ENCODE results near the gene EPHA3. TPM values are rescaled to one million over a fixed set of nuclear protein-coding genes. Genes with fewer than 3 reads are reported as not detected.

The EPHA3 gene
- total RNA-seq, 2 experiments from 2014 or later, result not detected

- Mint-ChIP-seq H3K27me3 (no peaks in the 10 kb centered on the region), H3K27ac (no peak overlapping the region), H3K9me3 (peaks cover 2% of the 10 kb centered on the region), H3K4me3 (no peak overlapping the region), H3K4me1 (ENCODE audit: low read depth) (no peaks in the 10 kb centered on the region), H3K36me3 (no peaks in the 10 kb centered on the region)
- no peak for DNase-seq
- intact Hi-C loops (cut with micrococcal nuclease), result no loop called here
- POLR2A ChIA-PET, result no interaction called here
- CTCF ChIA-PET, result no interaction called here
Measured at GRCh38 chr3:89278302-89279025, 171.0 kb downstream of the EPHA3 start.

GRCh38 chr3:89280301-89280700 lies 172.9 kb downstream of the EPHA3 start:
- ChIA-PET POLR2A (no interaction called here), CTCF (interaction anchor here (0.7 kb wide), 1 partner anchor 10 kb away, joined by 3 read pairs; no protein-coding TSS in a partner anchor)
- intact Hi-C loops (cut with micrococcal nuclease), result no loop called here
- no peak overlapping the region for H3K4me3 Mint-ChIP-seq
- no peaks in the 10 kb centered on the region for H3K4me1 Mint-ChIP-seq (ENCODE audit: low read depth)
- peaks cover 5% of the 10 kb centered on the region for H3K9me3 Mint-ChIP-seq
- no peaks in the 10 kb centered on the region for H3K27me3 Mint-ChIP-seq
- DNase-seq, result no peak
- H3K36me3 Mint-ChIP-seq, result no peaks in the 10 kb centered on the region
- no peak overlapping the region for H3K27ac Mint-ChIP-seq

GRCh38 chr3:89280822-89281365 lies 173.5 kb downstream of the EPHA3 start:
- H3K27ac Mint-ChIP-seq, result no peak overlapping the region
- CTCF ChIA-PET, result no interaction called here
- POLR2A ChIA-PET, result no interaction called here
- no peaks in the 10 kb centered on the region for H3K36me3 Mint-ChIP-seq
- H3K4me3 Mint-ChIP-seq, result no peak overlapping the region
- peaks cover 8% of the 10 kb centered on the region for H3K9me3 Mint-ChIP-seq
- intact Hi-C loops (cut with micrococcal nuclease), result no loop called here
- DNase-seq, result no peak
- H3K4me1 Mint-ChIP-seq (ENCODE audit: low read depth), result no peaks in the 10 kb centered on the region
- H3K27me3 Mint-ChIP-seq, result no peaks in the 10 kb centered on the region

- ChIA-PET POLR2A (no interaction called here), CTCF (no interaction called here)
- H3K4me3 Mint-ChIP-seq, result no peak overlapping the region
- H3K27ac Mint-ChIP-seq, result no peak overlapping the region
- H3K36me3 Mint-ChIP-seq, result no peaks in the 10 kb centered on the region
- H3K9me3 Mint-ChIP-seq, result peaks cover 17% of the 10 kb centered on the region
- no peaks in the 10 kb centered on the region for H3K4me1 Mint-ChIP-seq (ENCODE audit: low read depth)
- intact Hi-C loops (cut with micrococcal nuclease), result no loop called here
- no peaks in the 10 kb centered on the region for H3K27me3 Mint-ChIP-seq
- DNase-seq, result no peak
Measured at GRCh38 chr3:89287902-89288508, 180.6 kb downstream of the EPHA3 start.

- intact Hi-C loops (cut with micrococcal nuclease), result no loop called here
- POLR2A ChIA-PET, result no interaction called here
Measured at GRCh38 chr3:89289574-89290190, 182.3 kb downstream of the EPHA3 start.

GRCh38 chr3:89297199-89297598 lies 189.8 kb downstream of the EPHA3 start:
- DNase-seq, result no peak
- H3K4me3 Mint-ChIP-seq, result no peak overlapping the region
- no peaks in the 10 kb centered on the region for H3K36me3 Mint-ChIP-seq
- peaks cover 20% of the 10 kb centered on the region for H3K9me3 Mint-ChIP-seq
- no peaks in the 10 kb centered on the region for H3K4me1 Mint-ChIP-seq (ENCODE audit: low read depth)
- H3K27me3 Mint-ChIP-seq, result no peaks in the 10 kb centered on the region
- H3K27ac Mint-ChIP-seq, result no peak overlapping the region
- intact Hi-C loops (cut with micrococcal nuclease), result no loop called here
- POLR2A ChIA-PET, result no interaction called here
- CTCF ChIA-PET, result no interaction called here

More at GRCh38 chr3:89289574-89290190, 182.3 kb downstream of the EPHA3 start:
- H3K27ac Mint-ChIP-seq, result no peak overlapping the region
- CTCF ChIA-PET, result interaction anchor here (0.6 kb wide), 1 partner anchor 10 kb away, joined by 3 read pairs; no protein-coding TSS in a partner anchor
- H3K4me3 Mint-ChIP-seq, result no peak overlapping the region
- no peaks in the 10 kb centered on the region for H3K36me3 Mint-ChIP-seq
- peaks cover 20% of the 10 kb centered on the region for H3K9me3 Mint-ChIP-seq
- no peak for DNase-seq
- no peaks in the 10 kb centered on the region for H3K4me1 Mint-ChIP-seq (ENCODE audit: low read depth)
- H3K27me3 Mint-ChIP-seq, result no peaks in the 10 kb centered on the region

GRCh38 chr3:89300526-89300925 lies 193.1 kb downstream of the EPHA3 start:
- Mint-ChIP-seq H3K27me3 (no peaks in the 10 kb centered on the region), H3K4me1 (ENCODE audit: low read depth) (no peaks in the 10 kb centered on the region), H3K9me3 (peaks cover 12% of the 10 kb centered on the region), H3K36me3 (no peaks in the 10 kb centered on the region), H3K4me3 (no peak overlapping the region), H3K27ac (no peak overlapping the region)
- ChIA-PET POLR2A (no interaction called here), CTCF (no interaction called here)
- intact Hi-C loops (cut with micrococcal nuclease), result no loop called here
- no peak for DNase-seq

GRCh38 chr3:89300981-89301380 lies 193.6 kb downstream of the EPHA3 start:
- Mint-ChIP-seq H3K4me1 (ENCODE audit: low read depth) (no peaks in the 10 kb centered on the region), H3K27ac (no peak overlapping the region), H3K9me3 (peaks cover 8% of the 10 kb centered on the region), H3K27me3 (no peaks in the 10 kb centered on the region), H3K4me3 (no peak overlapping the region), H3K36me3 (no peaks in the 10 kb centered on the region)
- ChIA-PET POLR2A (no interaction called here), CTCF (no interaction called here)
- intact Hi-C loops (cut with micrococcal nuclease), result no loop called here
- DNase-seq, result no peak

GRCh38 chr3:89303701-89304100 lies 196.3 kb downstream of the EPHA3 start:
- Mint-ChIP-seq H3K4me3 (no peak overlapping the region), H3K27ac (no peak overlapping the region), H3K27me3 (no peaks in the 10 kb centered on the region), H3K9me3 (peaks cover 3% of the 10 kb centered on the region), H3K4me1 (ENCODE audit: low read depth) (no peaks in the 10 kb centered on the region), H3K36me3 (no peaks in the 10 kb centered on the region)
- POLR2A ChIA-PET, result no interaction called here
- no peak for DNase-seq
- intact Hi-C loops (cut with micrococcal nuclease), result no loop called here
- CTCF ChIA-PET, result no interaction called here

- Mint-ChIP-seq H3K27me3 (no peaks in the 10 kb centered on the region), H3K9me3 (peaks cover 3% of the 10 kb centered on the region), H3K4me3 (no peak overlapping the region), H3K4me1 (ENCODE audit: low read depth) (no peaks in the 10 kb centered on the region), H3K27ac (no peak overlapping the region), H3K36me3 (no peaks in the 10 kb centered on the region)
- no peak for DNase-seq
- CTCF ChIA-PET, result interaction anchor here (0.8 kb wide), 1 partner anchor 757 kb away, joined by 3 read pairs; no protein-coding TSS in a partner anchor
- intact Hi-C loops (cut with micrococcal nuclease), result no loop called here
- POLR2A ChIA-PET, result no interaction called here
Measured at GRCh38 chr3:89306540-89306939, 199.1 kb downstream of the EPHA3 start.

GRCh38 chr3:89311581-89311980 lies 204.2 kb downstream of the EPHA3 start:
- intact Hi-C loops (cut with micrococcal nuclease), result no loop called here
- DNase-seq, result no peak
- ChIA-PET CTCF (no interaction called here), POLR2A (no interaction called here)
- H3K27me3 Mint-ChIP-seq, result no peaks in the 10 kb centered on the region
- peaks cover 3% of the 10 kb centered on the region for H3K9me3 Mint-ChIP-seq
- no peak overlapping the region for H3K4me3 Mint-ChIP-seq
- no peaks in the 10 kb centered on the region for H3K36me3 Mint-ChIP-seq
- H3K27ac Mint-ChIP-seq, result no peak overlapping the region
- no peaks in the 10 kb centered on the region for H3K4me1 Mint-ChIP-seq (ENCODE audit: low read depth)

- no peak overlapping the region for H3K4me3 Mint-ChIP-seq
- H3K4me1 Mint-ChIP-seq (ENCODE audit: low read depth), result no peaks in the 10 kb centered on the region
- no peak overlapping the region for H3K27ac Mint-ChIP-seq
- no peaks in the 10 kb centered on the region for H3K27me3 Mint-ChIP-seq
- ChIA-PET POLR2A (no interaction called here), CTCF (no interaction called here)
- peaks cover 3% of the 10 kb centered on the region for H3K9me3 Mint-ChIP-seq
- no peak for DNase-seq
- H3K36me3 Mint-ChIP-seq, result no peaks in the 10 kb centered on the region
- intact Hi-C loops (cut with micrococcal nuclease), result no loop called here
Measured at GRCh38 chr3:89312141-89312540, 204.7 kb downstream of the EPHA3 start.

Data from activated CD4-positive, alpha-beta memory T cell treated with anti-CD3 and anti-CD28 coated beads for 36 hours (primary cell).